ENCODE results near the gene RRP1.

RRP1 gene

GRCh38 chr21:43750339-43751033 lies 38.9 kb upstream of the RRP1 start:
- H3K27me3 ChIP-seq (ENCODE audit: low read length): no peaks in the 10 kb centered on the region
- TF ChIP-seq EZH2phosphoT487 (conservative IDR thresholded peaks at IDR 0.05; ENCODE audit: low read length) (no peak), CTCF (IDR thresholded peaks at IDR 0.05; ENCODE audit: insufficient read depth, low read length, poor library complexity, severe bottlenecking) (no peak)
- H3K9ac ChIP-seq (ENCODE audit: low read length): no peak overlapping the region
- no peaks in the 10 kb centered on the region for H3K9me2 ChIP-seq (replicated peaks; ENCODE audit: insufficient read depth, low read length)
- no peak overlapping the region for H3K4me2 ChIP-seq (ENCODE audit: low read depth, low read length, poor library complexity, severe bottlenecking)
- no peaks in the 10 kb centered on the region for H3K36me3 ChIP-seq (ENCODE audit: low read length)
- no peaks in the 10 kb centered on the region for H3F3A ChIP-seq (ENCODE audit: insufficient read depth)
- H3K79me2 ChIP-seq (ENCODE audit: insufficient read depth, low read length): no peaks in the 10 kb centered on the region
- no peak overlapping the region for H3K27ac ChIP-seq (ENCODE audit: low read depth, low read length)
- no peaks in the 10 kb centered on the region for H3K9me3 ChIP-seq (ENCODE audit: insufficient read depth, low read length)
- H4K20me1 ChIP-seq (ENCODE audit: low read depth, low read length): no peaks in the 10 kb centered on the region
- no peak overlapping the region for H3K4me3 ChIP-seq (ENCODE audit: insufficient read depth, low read length, poor library complexity, severe bottlenecking)
- H2AFZ ChIP-seq (ENCODE audit: low read depth, low read length, severe bottlenecking): no peak overlapping the region

GRCh38 chr21:43751955-43752591 lies 37.3 kb upstream of the RRP1 start:
- Histone ChIP-seq H3K9ac (ENCODE audit: low read length) (no peak overlapping the region), H3K36me3 (ENCODE audit: low read length) (no peaks in the 10 kb centered on the region), H3K9me3 (ENCODE audit: insufficient read depth, low read length) (no peaks in the 10 kb centered on the region), H3K4me2 (ENCODE audit: low read depth, low read length, poor library complexity, severe bottlenecking) (no peak overlapping the region), H3K27ac (ENCODE audit: low read depth, low read length) (no peak overlapping the region), H3K79me2 (ENCODE audit: insufficient read depth, low read length) (no peaks in the 10 kb centered on the region), H3F3A (ENCODE audit: insufficient read depth) (no peaks in the 10 kb centered on the region), H3K4me3 (ENCODE audit: insufficient read depth, low read length, poor library complexity, severe bottlenecking) (no peak overlapping the region), H2AFZ (ENCODE audit: low read depth, low read length, severe bottlenecking) (no peak overlapping the region), H4K20me1 (ENCODE audit: low read depth, low read length) (no peaks in the 10 kb centered on the region), H3K27me3 (ENCODE audit: low read length) (no peaks in the 10 kb centered on the region), H3K9me2 (replicated peaks; ENCODE audit: insufficient read depth, low read length) (no peaks in the 10 kb centered on the region)
- TF ChIP-seq EZH2phosphoT487 (conservative IDR thresholded peaks at IDR 0.05; ENCODE audit: low read length) (no peak), CTCF (IDR thresholded peaks at IDR 0.05; ENCODE audit: insufficient read depth, low read length, poor library complexity, severe bottlenecking) (no peak)

- H3K9me3 ChIP-seq (ENCODE audit: insufficient read depth, low read length): no peaks in the 10 kb centered on the region
- H3K9ac ChIP-seq (ENCODE audit: low read length): no peak overlapping the region
- no peaks in the 10 kb centered on the region for H3K79me2 ChIP-seq (ENCODE audit: insufficient read depth, low read length)
- no peak overlapping the region for H2AFZ ChIP-seq (ENCODE audit: low read depth, low read length, severe bottlenecking)
- TF ChIP-seq CTCF (IDR thresholded peaks at IDR 0.05; ENCODE audit: insufficient read depth, low read length, poor library complexity, severe bottlenecking) (no peak), EZH2phosphoT487 (conservative IDR thresholded peaks at IDR 0.05; ENCODE audit: low read length) (no peak)
- no peaks in the 10 kb centered on the region for H3F3A ChIP-seq (ENCODE audit: insufficient read depth)
- H4K20me1 ChIP-seq (ENCODE audit: low read depth, low read length): no peaks in the 10 kb centered on the region
- no peak overlapping the region for H3K4me3 ChIP-seq (ENCODE audit: insufficient read depth, low read length, poor library complexity, severe bottlenecking)
- no peaks in the 10 kb centered on the region for H3K36me3 ChIP-seq (ENCODE audit: low read length)
- no peaks in the 10 kb centered on the region for H3K27me3 ChIP-seq (ENCODE audit: low read length)
- no peak overlapping the region for H3K4me2 ChIP-seq (ENCODE audit: low read depth, low read length, poor library complexity, severe bottlenecking)
- H3K9me2 ChIP-seq (replicated peaks; ENCODE audit: insufficient read depth, low read length): no peaks in the 10 kb centered on the region
- no peak overlapping the region for H3K27ac ChIP-seq (ENCODE audit: low read depth, low read length)
Observed at GRCh38 chr21:43752758-43753438, 36.5 kb upstream of the RRP1 start.
